Measurements from ENCODE around the gene OR10J1. TPM values are rescaled to one million over a fixed set of nuclear protein-coding genes. Genes with fewer than 3 reads are reported as not detected.
"Not testable (repeated sequence)": the region's sequence is repeated elsewhere in the genome, so short reads cannot be mapped to it uniquely, and the experiment has no call there.

The OR10J1 gene
- total and polyA plus RNA-seq, 2 experiments from 2014 or later: not detected

- Mint-ChIP-seq H3K27ac (no peak overlapping the region), H3K9me3 (peaks cover 46% of the 10 kb centered on the region)
Measured at GRCh38 chr1:159448181-159448580, 8.7 kb downstream of the OR10J1 start.

GRCh38 chr1:159449605-159450004 is 10.1 kb downstream of the OR10J1 start:
- not testable (repeated sequence) for H3F3A ChIP-seq (replicated peaks; ENCODE audit: low read depth); H3K9me2 ChIP-seq (ENCODE audit: insufficient read depth); H3K4me3 ChIP-seq; H3K27me3 ChIP-seq (ENCODE audit: insufficient read depth); H3K27ac Mint-ChIP-seq; H3K4me3 Mint-ChIP-seq; H3K4me1 ChIP-seq (ENCODE audit: insufficient read depth); ATAC-seq; DNase-seq (ENCODE audit: low spot score); H3K4me1 Mint-ChIP-seq; H3K36me3 ChIP-seq (ENCODE audit: insufficient read depth); H3K27me3 Mint-ChIP-seq (ENCODE audit: insufficient read depth, low read depth, poor library complexity); H3K4me2 ChIP-seq; H4K20me1 ChIP-seq (replicated peaks; ENCODE audit: insufficient read depth); H3K27ac ChIP-seq (ENCODE audit: low read depth); H2AFZ ChIP-seq; H3K79me2 ChIP-seq (replicated peaks; ENCODE audit: insufficient read depth)
- peaks cover 52% of the 10 kb centered on the region for H3K9me3 Mint-ChIP-seq
- H3K36me3 Mint-ChIP-seq (ENCODE audit: low read depth): peaks cover 25% of the 10 kb centered on the region

More at GRCh38 chr1:159448181-159448580, 8.7 kb downstream of the OR10J1 start:
- H3K36me3 ChIP-seq (ENCODE audit: insufficient read depth): no peaks in the 10 kb centered on the region; the same call in 1 of the 2 replicates
- no peak overlapping the region for H3K4me3 ChIP-seq
- no peak overlapping the region for H2AFZ ChIP-seq
- no peak overlapping the region for H3K4me3 Mint-ChIP-seq
- DNase-seq (ENCODE audit: low spot score) (no peak), ATAC-seq (no peak)
- H3K27me3 Mint-ChIP-seq (ENCODE audit: insufficient read depth, low read depth, poor library complexity): peaks cover 4% of the 10 kb centered on the region
- H3F3A ChIP-seq (replicated peaks; ENCODE audit: low read depth): no peaks in the 10 kb centered on the region
- H3K27ac ChIP-seq (ENCODE audit: low read depth): no peak overlapping the region
- TF ChIP-seq ETS1 (IDR thresholded peaks at IDR 0.05) (no peak), CREB1 (CRISPR knock-in tag; IDR thresholded peaks at IDR 0.05; ENCODE audit: low read depth) (no peak), ZNF331 (CRISPR knock-in tag; IDR thresholded peaks at IDR 0.05; ENCODE audit: low read depth) (no peak), REST (IDR thresholded peaks at IDR 0.05; ENCODE audit: unreplicated experiment) (no peak), NANOG (IDR thresholded peaks at IDR 0.05; ENCODE audit: borderline replicate concordance) (no peak), JUNB (IDR thresholded peaks at IDR 0.05; ENCODE audit: unreplicated experiment) (no peak), STAT1 (IDR thresholded peaks at IDR 0.05; ENCODE audit: unreplicated experiment) (no peak), CTCF (conservative IDR thresholded peaks at IDR 0.05; ENCODE audit: low read depth in 2 of 2) (no peak), POLR2AphosphoS5 (IDR thresholded peaks at IDR 0.05; ENCODE audit: low read depth) (no peak), ZNF114 (CRISPR knock-in tag; IDR thresholded peaks at IDR 0.05) (no peak)
- H3K9me2 ChIP-seq (ENCODE audit: insufficient read depth): no peaks in the 10 kb centered on the region; the same call in 1 of the 2 replicates
- H3K4me1 ChIP-seq (ENCODE audit: insufficient read depth): no peaks in the 10 kb centered on the region
- H4K20me1 ChIP-seq (replicated peaks; ENCODE audit: insufficient read depth): no peaks in the 10 kb centered on the region
- H3K4me2 ChIP-seq: no peak overlapping the region
- H3K27me3 ChIP-seq (ENCODE audit: insufficient read depth): no peaks in the 10 kb centered on the region
- peaks cover 25% of the 10 kb centered on the region for H3K36me3 Mint-ChIP-seq (ENCODE audit: low read depth)
- H3K79me2 ChIP-seq (replicated peaks; ENCODE audit: insufficient read depth): no peaks in the 10 kb centered on the region
- H3K4me1 Mint-ChIP-seq: no peaks in the 10 kb centered on the region
